ENCODE measurements around the gene CNST.

- TF ChIP-seq, protein P1, sequence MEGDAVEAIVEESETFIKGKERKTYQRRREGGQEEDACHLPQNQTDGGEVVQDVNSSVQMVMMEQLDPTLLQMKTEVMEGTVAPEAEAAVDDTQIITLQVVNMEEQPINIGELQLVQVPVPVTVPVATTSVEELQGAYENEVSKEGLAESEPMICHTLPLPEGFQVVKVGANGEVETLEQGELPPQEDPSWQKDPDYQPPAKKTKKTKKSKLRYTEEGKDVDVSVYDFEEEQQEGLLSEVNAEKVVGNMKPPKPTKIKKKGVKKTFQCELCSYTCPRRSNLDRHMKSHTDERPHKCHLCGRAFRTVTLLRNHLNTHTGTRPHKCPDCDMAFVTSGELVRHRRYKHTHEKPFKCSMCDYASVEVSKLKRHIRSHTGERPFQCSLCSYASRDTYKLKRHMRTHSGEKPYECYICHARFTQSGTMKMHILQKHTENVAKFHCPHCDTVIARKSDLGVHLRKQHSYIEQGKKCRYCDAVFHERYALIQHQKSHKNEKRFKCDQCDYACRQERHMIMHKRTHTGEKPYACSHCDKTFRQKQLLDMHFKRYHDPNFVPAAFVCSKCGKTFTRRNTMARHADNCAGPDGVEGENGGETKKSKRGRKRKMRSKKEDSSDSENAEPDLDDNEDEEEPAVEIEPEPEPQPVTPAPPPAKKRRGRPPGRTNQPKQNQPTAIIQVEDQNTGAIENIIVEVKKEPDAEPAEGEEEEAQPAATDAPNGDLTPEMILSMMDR (IDR thresholded peaks at IDR 0.05; ENCODE audit: insufficient read depth, low read length, poor library complexity, severe bottlenecking) = no peak
- no peak for TF ChIP-seq EZH2phosphoT487 (conservative IDR thresholded peaks at IDR 0.05; ENCODE audit: low read length)
Measured at GRCh38 chr1:246577082-246577719, 10.9 kb downstream of the CNST start.

All from SU-DHL-6 (cell line).